NCI-H774 (cell line): Measurements from ENCODE around the gene R3HDM2.
A peak's percentile ranks its signal among the peaks of the same experiment; 100 is the strongest.

Experiments used
- DNase-seq: peaks from one replicate; lab custom pipeline; 2025; lab: John Stamatoyannopoulos, UW

R3HDM2 gene

GRCh38 chr12:57240066-57240921 is 190.5 kb downstream of the R3HDM2 start:
- DNase-seq, result peak; percentile 51

GRCh38 chr12:57239587-57240065 is 191.2 kb downstream of the R3HDM2 start:
- DNase-seq, result no peak

GRCh38 chr12:57238854-57239554 is 191.8 kb downstream of the R3HDM2 start:
- peak; percentile 88 for DNase-seq

- peak; percentile 47 for DNase-seq
Observed at GRCh38 chr12:57237932-57238853, 192.7 kb downstream of the R3HDM2 start.

- no peak for DNase-seq
Observed at GRCh38 chr12:57237596-57237931, 193.3 kb downstream of the R3HDM2 start.

GRCh38 chr12:57236925-57237595 is 193.8 kb downstream of the R3HDM2 start:
- no peak for DNase-seq

- DNase-seq, result no peak
Observed at GRCh38 chr12:57236201-57236924, 194.5 kb downstream of the R3HDM2 start.

- no peak for DNase-seq
Observed at GRCh38 chr12:57235728-57236131, 195.1 kb downstream of the R3HDM2 start.

GRCh38 chr12:57235017-57235727 is 195.7 kb downstream of the R3HDM2 start:
- no peak for DNase-seq

GRCh38 chr12:57234571-57235016 is 196.2 kb downstream of the R3HDM2 start:
- DNase-seq, result no peak

GRCh38 chr12:57234233-57234570 is 196.6 kb downstream of the R3HDM2 start:
- DNase-seq, result no peak

- DNase-seq, result no peak
Observed at GRCh38 chr12:57233357-57234232, 197.2 kb downstream of the R3HDM2 start.

- no peak for DNase-seq
Observed at GRCh38 chr12:57232156-57232756, 198.6 kb downstream of the R3HDM2 start.

- no peak for DNase-seq
Observed at GRCh38 chr12:57231276-57232021, 199.4 kb downstream of the R3HDM2 start.

- DNase-seq, result no peak
Observed at GRCh38 chr12:57230381-57231155, 200.3 kb downstream of the R3HDM2 start.

- DNase-seq, result peak; percentile 95
Observed at GRCh38 chr12:57229634-57230380, 201.0 kb downstream of the R3HDM2 start, which contains the start of gene SHMT2. TSS of gene SHMT2 (plus strand) at chr12:57229711. CDS start at chr12:57229779, 68 bp downstream.
